Nephron progenitor cell (in vitro differentiated cells): ENCODE results near the gene RNF146.

Experiments
- DNase-seq: peaks from one replicate; pipeline ENCODE4 v3.0.0; 2021
- H3K27ac Mint-ChIP-seq: 2 replicates; pipeline ENCODE4 v1.8.0; 2021; ENCODE audit warnings: mild to moderate bottlenecking, moderate library complexity, mixed read lengths
- H3K27me3 Mint-ChIP-seq: 2 replicates; pipeline ENCODE4 v1.8.0; 2021; ENCODE audit warnings: mild to moderate bottlenecking, low read depth, mixed read lengths; ENCODE audit not compliant: poor library complexity
- H3K36me3 Mint-ChIP-seq: 2 replicates; pipeline ENCODE4 v1.8.0; 2021; ENCODE audit warnings: low read depth, mixed read lengths
- H3K4me1 Mint-ChIP-seq: 2 replicates; pipeline ENCODE4 v1.8.0; 2021; ENCODE audit warnings: mixed read lengths
- H3K4me3 Mint-ChIP-seq: 2 replicates; pipeline ENCODE4 v1.8.0; 2021; ENCODE audit warnings: mild to moderate bottlenecking, moderate library complexity, mixed read lengths
- H3K9me3 Mint-ChIP-seq: 2 replicates; pipeline ENCODE4 v1.8.0; 2021; ENCODE audit warnings: mild to moderate bottlenecking, moderate library complexity, mixed read lengths
- CTCF ChIP-seq: fragments of 200-600 bp; sonication (generic); IDR thresholded peaks from 2 replicates; pipeline ENCODE4 v1.5.0; 2021; ENCODE audit warnings: antibody characterized with exemption

The RNF146 gene

GRCh38 chr6:127243501-127243900, 23.2 kb upstream of the RNF146 start:
- DNase-seq, result no peak
- Mint-ChIP-seq H3K27ac (no peak overlapping the region), H3K27me3 (peaks cover 4% of the 10 kb centered on the region), H3K9me3 (peaks cover 2% of the 10 kb centered on the region), H3K4me1 (no peaks in the 10 kb centered on the region), H3K36me3 (no peaks in the 10 kb centered on the region), H3K4me3 (no peak overlapping the region)
- no peak for TF ChIP-seq CTCF

GRCh38 chr6:127247114-127248096, 19.3 kb upstream of the RNF146 start:
- no peaks in the 10 kb centered on the region for H3K36me3 Mint-ChIP-seq
- no peak overlapping the region for H3K4me3 Mint-ChIP-seq
- no peak overlapping the region for H3K27ac Mint-ChIP-seq
- TF ChIP-seq CTCF, result no peak
- no peaks in the 10 kb centered on the region for H3K9me3 Mint-ChIP-seq
- DNase-seq, result no peak
- peaks cover 4% of the 10 kb centered on the region for H3K27me3 Mint-ChIP-seq
- H3K4me1 Mint-ChIP-seq, result no peaks in the 10 kb centered on the region

GRCh38 chr6:127249621-127250020, 17.0 kb upstream of the RNF146 start:
- peaks cover 4% of the 10 kb centered on the region for H3K27me3 Mint-ChIP-seq
- peaks cover 8% of the 10 kb centered on the region for H3K36me3 Mint-ChIP-seq
- H3K9me3 Mint-ChIP-seq, result no peaks in the 10 kb centered on the region
- DNase-seq, result no peak
- H3K4me1 Mint-ChIP-seq, result no peaks in the 10 kb centered on the region
- no peak overlapping the region for H3K27ac Mint-ChIP-seq
- TF ChIP-seq CTCF, result no peak
- H3K4me3 Mint-ChIP-seq, result no peak overlapping the region

GRCh38 chr6:127255286-127255685, 11.4 kb upstream of the RNF146 start:
- Mint-ChIP-seq H3K36me3 (peaks cover 9% of the 10 kb centered on the region), H3K27me3 (no peaks in the 10 kb centered on the region), H3K4me1 (no peaks in the 10 kb centered on the region), H3K4me3 (no peak overlapping the region), H3K9me3 (no peaks in the 10 kb centered on the region), H3K27ac (no peak overlapping the region)
- no peak for TF ChIP-seq CTCF
- DNase-seq, result no peak

- Mint-ChIP-seq H3K27ac (no peak overlapping the region), H3K27me3 (peaks cover 6% of the 10 kb centered on the region), H3K4me1 (peaks cover 19% of the 10 kb centered on the region), H3K4me3 (no peak overlapping the region), H3K36me3 (no peaks in the 10 kb centered on the region), H3K9me3 (no peaks in the 10 kb centered on the region)
- TF ChIP-seq CTCF, result no peak
- no peak for DNase-seq
These were observed 3.8 kb upstream of the RNF146 start for GRCh38 chr6:127262896-127263295.

GRCh38 chr6:127263481-127263880, 3.2 kb upstream of the RNF146 start:
- no peak for TF ChIP-seq CTCF
- H3K27me3 Mint-ChIP-seq, result peaks cover 6% of the 10 kb centered on the region

More at GRCh38 chr6:127263481-127263880, 3.2 kb upstream of the RNF146 start:
- Mint-ChIP-seq H3K27ac (no peak overlapping the region), H3K9me3 (no peaks in the 10 kb centered on the region), H3K36me3 (no peaks in the 10 kb centered on the region), H3K4me1 (peaks cover 24% of the 10 kb centered on the region), H3K4me3 (no peak overlapping the region)
- DNase-seq, result no peak
